Cardiac muscle cell (in vitro differentiated cells and primary cell): ENCODE measurements around the gene EFHC1. TPM values are rescaled to one million over a fixed set of nuclear protein-coding genes. Genes with fewer than 3 reads are reported as not detected.

ENCODE experiments used
- DNase-seq, 2 donors: peaks; one replicate each; pipeline versions ENCODE4 v3.0.0 to v3.0.0-alpha.2; 2010 to 2017; ENCODE audit warnings: low read depth in 1 of 2, low spot score in 1 of 2
- H3K27ac ChIP-seq: fragments of 200-600 bp; sonication (generic); 2 replicates; pipeline ENCODE4 v1.5.1; 2016
- H3K27me3 ChIP-seq: fragments of 200-600 bp; sonication (generic); 2 replicates; pipeline ENCODE4 v1.6.0; 2016; ENCODE audit warnings: control low read depth
- H3K36me3 ChIP-seq: fragments of 200-600 bp; sonication (generic); 2 replicates; pipeline ENCODE4 v1.5.1; 2016; ENCODE audit warnings: control low read depth
- H3K4me1 ChIP-seq: fragments of 200-600 bp; sonication (generic); 2 replicates; pipeline ENCODE4 v1.8.1; 2017; ENCODE audit warnings: low read depth, mild to moderate bottlenecking, mixed run types
- H3K4me3 ChIP-seq: fragments of 200-600 bp; sonication (generic); 2 replicates; pipeline ENCODE4 v1.5.1; 2016; ENCODE audit warnings: mild to moderate bottlenecking
- H3K9me3 ChIP-seq: fragments of 200-600 bp; sonication (generic); 2 replicates; pipeline ENCODE4 v1.5.1; 2017; ENCODE audit warnings: low read depth, mild to moderate bottlenecking, control low read depth
- CTCF ChIP-seq: IDR thresholded peaks from 2 replicates; pipeline ENCODE4 v1.5.1; 2012; ENCODE audit warnings: low read depth, mild to moderate bottlenecking, low read length
- polyA plus RNA-seq: library from polyadenylated mRNA; unstranded; fragments of >200 nt; fragmentation: Nextera tagmentation; extraction: Ambion mirVana; gene quantifications from 2 replicates; pipeline ENCODE4 v1.2.1, GENCODE V29; 2016
- total RNA-seq: library from RNA; depleted of rRNA; stranded (reverse); fragments of >200 nt; gene quantifications from 2 replicates; pipeline ENCODE4 v1.2.3, GENCODE V29; 2016

EFHC1 gene
- total and polyA plus RNA-seq, 2 experiments from 2014 or later, result 21.0 to 22.7 TPM

- peak in 1 of 2 donors; percentile 80 for DNase-seq
These were observed 102.0 kb downstream of the EFHC1 start for GRCh38 chr6:52522151-52522626.

GRCh38 chr6:52522655-52523054 is 102.5 kb downstream of the EFHC1 start:
- Histone ChIP-seq H3K4me1 (peaks cover 22% of the 10 kb centered on the region), H3K27me3 (no peaks in the 10 kb centered on the region), H3K4me3 (no peak overlapping the region), H3K9me3 (no peaks in the 10 kb centered on the region), H3K27ac (peak overlapping the region; percentile 74), H3K36me3 (no peaks in the 10 kb centered on the region)
- no peak for DNase-seq
- TF ChIP-seq CTCF, result no peak

More at GRCh38 chr6:52522151-52522626, 102.0 kb downstream of the EFHC1 start:
- Histone ChIP-seq H3K4me3 (no peak overlapping the region), H3K27me3 (no peaks in the 10 kb centered on the region), H3K4me1 (peaks cover 26% of the 10 kb centered on the region), H3K9me3 (no peaks in the 10 kb centered on the region), H3K36me3 (no peaks in the 10 kb centered on the region), H3K27ac (peak overlapping the region; percentile 74)
- TF ChIP-seq CTCF, result no peak

- Histone ChIP-seq H3K36me3 (no peaks in the 10 kb centered on the region), H3K4me3 (no peak overlapping the region), H3K4me1 (peaks cover 16% of the 10 kb centered on the region), H3K9me3 (no peaks in the 10 kb centered on the region), H3K27ac (no peak overlapping the region), H3K27me3 (no peaks in the 10 kb centered on the region)
- no peak for TF ChIP-seq CTCF
- no peak for DNase-seq
These were observed 103.4 kb downstream of the EFHC1 start for GRCh38 chr6:52523378-52524142.

GRCh38 chr6:52524918-52525317 is 104.8 kb downstream of the EFHC1 start:
- Histone ChIP-seq H3K4me1 (peaks cover 16% of the 10 kb centered on the region), H3K27me3 (no peaks in the 10 kb centered on the region), H3K36me3 (no peaks in the 10 kb centered on the region), H3K4me3 (no peak overlapping the region), H3K27ac (no peak overlapping the region), H3K9me3 (no peaks in the 10 kb centered on the region)
- no peak for TF ChIP-seq CTCF
- DNase-seq, result no peak

- no peaks in the 10 kb centered on the region for H3K27me3 ChIP-seq
- H3K4me1 ChIP-seq, result peaks cover 16% of the 10 kb centered on the region
- no peaks in the 10 kb centered on the region for H3K9me3 ChIP-seq
- H3K4me3 ChIP-seq, result no peak overlapping the region
- no peak overlapping the region for H3K27ac ChIP-seq
- H3K36me3 ChIP-seq, result no peaks in the 10 kb centered on the region
- no peak for TF ChIP-seq CTCF
- DNase-seq, result no peak
These were observed 106.5 kb downstream of the EFHC1 start for GRCh38 chr6:52526634-52527033.
